Neural cell (in vitro differentiated cells): ENCODE data around the gene ALOXE3.
"Not testable (repeated sequence)": the region's sequence is repeated elsewhere in the genome, so short reads cannot be mapped to it uniquely, and the experiment has no call there.

Experiments
- CTCF ChIP-seq: fragments of 450-650 bp; IDR thresholded peaks from 2 replicates; pipeline ENCODE4 v1.5.1; 2014; ENCODE audit warnings: antibody characterized with exemption, mild to moderate bottlenecking, moderate library complexity; ENCODE audit not compliant: poor library complexity, severe bottlenecking
- EP300 ChIP-seq: fragments of 450-650 bp; conservative IDR thresholded peaks from 2 replicates; pipeline ENCODE4 v1.6.1; 2014; ENCODE audit warnings: antibody characterized with exemption, mild to moderate bottlenecking, moderate library complexity; ENCODE audit not compliant: poor library complexity, severe bottlenecking
- EZH2 ChIP-seq: fragments of 200-600, 300-800 bp; shearing (Covaris generic), sonication (generic); IDR thresholded peaks from 2 replicates; pipeline ENCODE4 v1.6.1; 2014; ENCODE audit warnings: antibody characterized with exemption, low read length, borderline replicate concordance, mild to moderate bottlenecking; ENCODE audit not compliant: insufficient read depth, poor library complexity, severe bottlenecking
- MXI1 ChIP-seq: fragments of 450-650 bp; conservative IDR thresholded peaks from 2 replicates; pipeline ENCODE4 v1.6.1; 2014; ENCODE audit warnings: antibody characterized with exemption, mild to moderate bottlenecking; ENCODE audit not compliant: poor library complexity, severe bottlenecking
- POLR2AphosphoS5 ChIP-seq: IDR thresholded peaks from 2 replicates; pipeline ENCODE4 v1.6.1; 2012
- RAD21 ChIP-seq: fragments of 450-650 bp; conservative IDR thresholded peaks from 2 replicates; pipeline ENCODE4 v1.6.1; 2014; ENCODE audit warnings: antibody characterized with exemption, mild to moderate bottlenecking, moderate library complexity
- REST ChIP-seq: IDR thresholded peaks from 2 replicates; pipeline ENCODE4 v1.6.1; 2012; ENCODE audit warnings: borderline replicate concordance
- SMC3 ChIP-seq: fragments of 450-650 bp; conservative IDR thresholded peaks from 2 replicates; pipeline ENCODE4 v1.6.1; 2014; ENCODE audit warnings: antibody characterized with exemption, mild to moderate bottlenecking, moderate library complexity; ENCODE audit not compliant: poor library complexity
- TAF1 ChIP-seq: IDR thresholded peaks from 2 replicates; pipeline ENCODE4 v1.6.1; 2012; ENCODE audit warnings: low read depth

GRCh38 chr17:8061851-8062250 is 56.5 kb downstream of the ALOXE3 start:
- not testable (repeated sequence) for TF ChIP-seq CTCF, SMC3, MXI1, RAD21, EZH2, EP300, POLR2AphosphoS5, REST, TAF1
